Measurements from ENCODE around the gene IYD. TPM values are rescaled to one million over a fixed set of nuclear protein-coding genes. Genes with fewer than 3 reads are reported as not detected.

IYD gene
- total and polyA plus RNA-seq, 2 donors from 2014 or later = 2.3 to 6.0 TPM

- Histone ChIP-seq H3K36me3 (ENCODE audit: control insufficient read depth in 2 of 3, insufficient read depth in 3 of 3, low read length in 3 of 3) (no peaks in the 10 kb centered on the region), H3K27me3 (ENCODE audit: control insufficient read depth, insufficient read depth, low read length) (no peaks in the 10 kb centered on the region), H3K9ac (ENCODE audit: low read length in 3 of 3) (no peak overlapping the region), H3K4me3 (ENCODE audit: low read length in 3 of 3) (no peak overlapping the region), H3K4me1 (ENCODE audit: control insufficient read depth in 2 of 3, insufficient read depth in 2 of 3, low read depth in 1 of 3, low read length in 3 of 3) (peaks cover 12 to 20% (median 14%) of the 10 kb centered on the region in 3 donors), H3K27ac (ENCODE audit: low read depth in 2 of 2, low read length in 2 of 2) (no peak overlapping the region), H3K9me3 (ENCODE audit: control insufficient read depth in 2 of 3, insufficient read depth in 1 of 3, low read length in 3 of 3) (no peaks in the 10 kb centered on the region)
- no peak for DNase-seq
- no peak for FAIRE-seq
- TF ChIP-seq CTCF (IDR thresholded peaks at IDR 0.05; ENCODE audit: borderline replicate concordance, extremely low read depth, insufficient read depth) = no peak
- intact Hi-C loops (cut with DNase I) = loop anchor here (10.0 kb wide), 1 partner anchor 404 kb away; no protein-coding TSS in a partner anchor
Observed at GRCh38 chr6:150410906-150411305, 42.1 kb downstream of the IYD start.

GRCh38 chr6:150412221-150412620, 43.4 kb downstream of the IYD start:
- Histone ChIP-seq H3K9me3 (ENCODE audit: control insufficient read depth in 2 of 3, insufficient read depth in 1 of 3, low read length in 3 of 3) (no peaks in the 10 kb centered on the region), H3K4me3 (ENCODE audit: low read length in 3 of 3) (no peak overlapping the region), H3K27ac (ENCODE audit: low read depth in 2 of 2, low read length in 2 of 2) (no peak overlapping the region), H3K4me1 (ENCODE audit: control insufficient read depth in 2 of 3, insufficient read depth in 2 of 3, low read depth in 1 of 3, low read length in 3 of 3) (peaks cover 12 to 20% (median 14%) of the 10 kb centered on the region in 3 donors), H3K27me3 (ENCODE audit: control insufficient read depth, insufficient read depth, low read length) (no peaks in the 10 kb centered on the region), H3K36me3 (ENCODE audit: control insufficient read depth in 2 of 3, insufficient read depth in 3 of 3, low read length in 3 of 3) (no peaks in the 10 kb centered on the region), H3K9ac (ENCODE audit: low read length in 3 of 3) (no peak overlapping the region)
- no peak for FAIRE-seq
- intact Hi-C loops (cut with DNase I) = loop anchor here (10.0 kb wide), 1 partner anchor 403 kb away; no protein-coding TSS in a partner anchor
- DNase-seq = no peak
- TF ChIP-seq CTCF (IDR thresholded peaks at IDR 0.05; ENCODE audit: borderline replicate concordance, extremely low read depth, insufficient read depth) = no peak

- no peaks in the 10 kb centered on the region for H3K36me3 ChIP-seq (ENCODE audit: control insufficient read depth in 2 of 3, insufficient read depth in 3 of 3, low read length in 3 of 3)
- H3K4me1 ChIP-seq (ENCODE audit: control insufficient read depth in 2 of 3, insufficient read depth in 2 of 3, low read depth in 1 of 3, low read length in 3 of 3) = peaks cover 14 to 17% (median 15%) of the 10 kb centered on the region in 3 donors
- H3K9ac ChIP-seq (ENCODE audit: low read length in 3 of 3) = no peak overlapping the region
- no peaks in the 10 kb centered on the region for H3K27me3 ChIP-seq (ENCODE audit: control insufficient read depth, insufficient read depth, low read length)
- intact Hi-C loops (cut with DNase I) = loop anchor here (10.0 kb wide), 1 partner anchor 402 kb away; no protein-coding TSS in a partner anchor
- TF ChIP-seq CTCF (IDR thresholded peaks at IDR 0.05; ENCODE audit: borderline replicate concordance, extremely low read depth, insufficient read depth) = no peak
- no peak overlapping the region for H3K4me3 ChIP-seq (ENCODE audit: low read length in 3 of 3)
- H3K27ac ChIP-seq (ENCODE audit: low read depth in 2 of 2, low read length in 2 of 2) = no peak overlapping the region
- H3K9me3 ChIP-seq (ENCODE audit: control insufficient read depth in 2 of 3, insufficient read depth in 1 of 3, low read length in 3 of 3) = no peaks in the 10 kb centered on the region
- DNase-seq (no peak), FAIRE-seq (no peak)
Observed at GRCh38 chr6:150413198-150413597, 44.4 kb downstream of the IYD start.
